Keratinocyte (primary cell): Measurements from ENCODE around the gene RTKN2. TPM values are rescaled to one million over a fixed set of nuclear protein-coding genes. Genes with fewer than 3 reads are reported as not detected.

Experiments used
- DNase-seq: peaks from one replicate; pipeline ENCODE4 v3.0.0-alpha.2; 2011; ENCODE audit warnings: low read depth, missing footprints, low spot score
- FAIRE-seq: peaks from 2 replicates; lab custom pipeline; 2011; peaks lifted over from hg19 to GRCh38; lab: Jason Lieb, UNC
- H2AFZ ChIP-seq: 2 replicates; pipeline ENCODE4 v1.6.0; 2012; ENCODE audit warnings: low read length, control low read depth, inconsistent platforms; ENCODE audit not compliant: control insufficient read depth
- H3K27ac ChIP-seq: 2 replicates; pipeline ENCODE4 v1.5.1; 2011; ENCODE audit warnings: low read length; ENCODE audit not compliant: control insufficient read depth, insufficient read depth
- H3K27me3 ChIP-seq: 3 replicates; pipeline ENCODE4 v1.6.0; 2011; ENCODE audit warnings: low read length; ENCODE audit not compliant: control insufficient read depth, insufficient read depth; ENCODE audit errors: extremely low read depth
- H3K36me3 ChIP-seq, 2 experiments: 2 replicates in 1 of 2; 3 replicates in 1 of 2; pipeline ENCODE4 v1.5.1; 2011; ENCODE audit warnings: low read length in 2 of 2, mild to moderate bottlenecking in 1 of 2; ENCODE audit not compliant: control insufficient read depth in 2 of 2, insufficient read depth in 2 of 2; ENCODE audit errors: extremely low read depth in 1 of 2
- H3K4me1 ChIP-seq: 3 replicates; pipeline ENCODE4 v1.5.1; 2011; ENCODE audit warnings: low read length; ENCODE audit not compliant: control insufficient read depth, insufficient read depth; ENCODE audit errors: extremely low read depth
- H3K4me2 ChIP-seq: 3 replicates; pipeline ENCODE4 v1.6.0; 2011; ENCODE audit warnings: low read depth, low read length; ENCODE audit not compliant: control insufficient read depth, insufficient read depth; ENCODE audit errors: extremely low read depth
- H3K4me3 ChIP-seq, 3 experiments: fragments of 200-600 bp in 1 of 3; sonication (generic) in 1 of 3; 2 replicates in 2 of 3; 3 replicates in 1 of 3; pipeline ENCODE4 v1.5.1; 2011 to 2016; ENCODE audit warnings: low read length in 3 of 3, mild to moderate bottlenecking in 3 of 3, control low read depth in 2 of 3, inconsistent platforms in 1 of 3, low read depth in 1 of 3, mixed read lengths in 1 of 3, mixed run types in 1 of 3, moderate library complexity in 1 of 3; ENCODE audit not compliant: control insufficient read depth in 2 of 3, insufficient read depth in 2 of 3; ENCODE audit errors: extremely low read depth in 1 of 3
- H3K79me2 ChIP-seq: 2 replicates; pipeline ENCODE4 v1.6.0; 2012; ENCODE audit warnings: low read length; ENCODE audit not compliant: control insufficient read depth, insufficient read depth
- H3K9ac ChIP-seq: 3 replicates; pipeline ENCODE4 v1.6.0; 2011; ENCODE audit warnings: low read length; ENCODE audit not compliant: control insufficient read depth, insufficient read depth; ENCODE audit errors: extremely low read depth
- H3K9me1 ChIP-seq: 3 replicates; pipeline ENCODE4 v1.6.0; 2011; ENCODE audit warnings: low read length; ENCODE audit not compliant: control insufficient read depth, insufficient read depth; ENCODE audit errors: extremely low read depth
- H3K9me3 ChIP-seq: 2 replicates; pipeline ENCODE4 v1.5.1; 2012; ENCODE audit warnings: low read depth, low read length; ENCODE audit not compliant: control insufficient read depth
- H4K20me1 ChIP-seq: 3 replicates; pipeline ENCODE4 v1.6.0; 2011; ENCODE audit warnings: low read length; ENCODE audit not compliant: control insufficient read depth, insufficient read depth; ENCODE audit errors: extremely low read depth
- CTCF ChIP-seq, 3 experiments: IDR thresholded peaks in 1 of 3; conservative IDR thresholded peaks in 1 of 3; optimal IDR thresholded peaks in 1 of 3; 2 replicates in 2 of 3; 3 replicates in 1 of 3; pipeline versions ENCODE3 to v1.5.1; 2011; ENCODE audit warnings: low read length in 3 of 3, mild to moderate bottlenecking in 3 of 3, moderate library complexity in 2 of 3, control low read depth in 1 of 3, inconsistent platforms in 1 of 3; ENCODE audit not compliant: insufficient read depth in 2 of 3; ENCODE audit errors: extremely low read depth in 1 of 3
- EZH2 ChIP-seq: IDR thresholded peaks from one replicate; pipeline ENCODE4 v1.6.1; 2012; ENCODE audit warnings: inconsistent platforms, mild to moderate bottlenecking, low read length, moderate library complexity
- dilution Hi-C: fragments of 300-500 bp; cut with MboI; formaldehyde crosslinking; loops from one replicate; pipeline ENCODE4 v1.7.0; 2020; ENCODE audit warnings: low sequenced_read_pairs; ENCODE audit not compliant: extremely low pct_ligation_motif_present
- polyA plus RNA-seq, 5 experiments: library from polyadenylated mRNA; depleted of rRNA in 3 of 5; stranded (reverse) in 3 of 5; stranded (forward) in 1 of 5; unstranded in 1 of 5; fragments of >200 nt; gene quantifications; 1 replicate in 1 of 5; 2 replicates in 3 of 5; 3 replicates in 1 of 5; pipeline versions ENCODE4 v1.2.1 to v1.2.3, GENCODE V29; 2011 to 2012; ENCODE audit warnings: missing spikeins in 2 of 5, low read depth in 1 of 5, low replicate concordance in 1 of 5

The RTKN2 gene
- polyA plus RNA-seq, 1 donor (not counting 4 experiments of a cell fraction or from before 2014, with no cell fraction given): 3.2 TPM

- Histone ChIP-seq H3K9ac (no peak overlapping the region), H3K27ac (no peak overlapping the region), H3K4me3 (no peak overlapping the region), H3K27me3 (no peaks in the 10 kb centered on the region), H3K9me3 (no peaks in the 10 kb centered on the region), H3K36me3 (no peaks in the 10 kb centered on the region), H4K20me1 (no peaks in the 10 kb centered on the region), H3K79me2 (no peaks in the 10 kb centered on the region), H3K4me1 (no peaks in the 10 kb centered on the region), H3K4me2 (no peak overlapping the region), H2AFZ (no peak overlapping the region), H3K9me1 (no peaks in the 10 kb centered on the region)
- DNase-seq (no peak), FAIRE-seq (no peak)
- no peak for TF ChIP-seq EZH2
- TF ChIP-seq CTCF (optimal IDR thresholded peaks at IDR 0.05 in 1 of 3, IDR thresholded peaks at IDR 0.05 in 1 of 3, conservative IDR thresholded peaks at IDR 0.05 in 1 of 3; ENCODE audit: extremely low read depth in 1 of 3, insufficient read depth in 2 of 3, low read length in 3 of 3): no peak
- dilution Hi-C loops: no loop called here
Observed at GRCh38 chr10:62309254-62309653, 40.6 kb upstream of the RTKN2 start.

GRCh38 chr10:62308101-62308500 lies 39.5 kb upstream of the RTKN2 start:
- no peaks in the 10 kb centered on the region for H3K79me2 ChIP-seq
- H3K9me3 ChIP-seq: no peaks in the 10 kb centered on the region
- no peak overlapping the region for H2AFZ ChIP-seq
- no peak overlapping the region for H3K27ac ChIP-seq
- DNase-seq (no peak), FAIRE-seq (no peak)
- H3K9me1 ChIP-seq: no peaks in the 10 kb centered on the region
- H3K9ac ChIP-seq: no peak overlapping the region
- H4K20me1 ChIP-seq: no peaks in the 10 kb centered on the region
- H3K4me2 ChIP-seq: no peak overlapping the region
- no peak overlapping the region for H3K4me3 ChIP-seq
- H3K4me1 ChIP-seq: no peaks in the 10 kb centered on the region
- no peaks in the 10 kb centered on the region for H3K27me3 ChIP-seq
- H3K36me3 ChIP-seq: no peaks in the 10 kb centered on the region
- TF ChIP-seq EZH2: no peak
- no peak for TF ChIP-seq CTCF (optimal IDR thresholded peaks at IDR 0.05 in 1 of 3, IDR thresholded peaks at IDR 0.05 in 1 of 3, conservative IDR thresholded peaks at IDR 0.05 in 1 of 3; ENCODE audit: extremely low read depth in 1 of 3, insufficient read depth in 2 of 3, low read length in 3 of 3)
- dilution Hi-C loops: no loop called here
